HUES6 (cell line): ENCODE measurements around the gene GSTA2.

ENCODE experiments used
- H3K27ac ChIP-seq: 2 replicates; pipeline ENCODE4 v1.7.0; 2013; ENCODE audit warnings: low read depth, mild to moderate bottlenecking, low read length, inconsistent platforms
- H3K27me3 ChIP-seq: 2 replicates; pipeline ENCODE4 v1.6.1; 2013; ENCODE audit warnings: low read length; ENCODE audit not compliant: control insufficient read depth, insufficient read depth
- H3K36me3 ChIP-seq: 2 replicates; pipeline ENCODE4 v1.6.1; 2013; ENCODE audit warnings: low read length; ENCODE audit not compliant: control insufficient read depth, insufficient read depth
- H3K4me1 ChIP-seq: 2 replicates; pipeline ENCODE4 v1.6.1; 2013; ENCODE audit warnings: low read length; ENCODE audit not compliant: control insufficient read depth, insufficient read depth
- H3K4me3 ChIP-seq: 2 replicates; pipeline ENCODE4 v1.5.1; 2013; ENCODE audit warnings: low read depth, low read length
- H3K9ac ChIP-seq: one replicate; pipeline ENCODE4 v1.6.1; 2013; ENCODE audit warnings: mild to moderate bottlenecking, low read length
- H3K9me3 ChIP-seq: 2 replicates; pipeline ENCODE4 v1.6.1; 2013; ENCODE audit warnings: low read depth, low read length; ENCODE audit not compliant: control insufficient read depth, insufficient read depth

Gene GSTA2

GRCh38 chr6:52739134-52739533 is 24.1 kb downstream of the GSTA2 start:
- H3K4me1 ChIP-seq: peaks cover 12% of the 10 kb centered on the region
- no peaks in the 10 kb centered on the region for H3K27me3 ChIP-seq
- H3K36me3 ChIP-seq: no peaks in the 10 kb centered on the region
- H3K9ac ChIP-seq: no peak overlapping the region
- H3K4me3 ChIP-seq: no peak overlapping the region
- H3K27ac ChIP-seq: no peak overlapping the region
- peaks cover 11% of the 10 kb centered on the region for H3K9me3 ChIP-seq

GRCh38 chr6:52736145-52736544 is 27.1 kb downstream of the GSTA2 start:
- peaks cover 9% of the 10 kb centered on the region for H3K9me3 ChIP-seq
- peaks cover 22% of the 10 kb centered on the region for H3K4me1 ChIP-seq
- no peak overlapping the region for H3K4me3 ChIP-seq
- no peak overlapping the region for H3K27ac ChIP-seq
- no peaks in the 10 kb centered on the region for H3K36me3 ChIP-seq
- no peak overlapping the region for H3K9ac ChIP-seq
- no peaks in the 10 kb centered on the region for H3K27me3 ChIP-seq

- Histone ChIP-seq H3K4me1 (peaks cover 25% of the 10 kb centered on the region), H3K9ac (no peak overlapping the region), H3K4me3 (no peak overlapping the region), H3K9me3 (peaks cover 7% of the 10 kb centered on the region), H3K27ac (no peak overlapping the region), H3K36me3 (no peaks in the 10 kb centered on the region), H3K27me3 (no peaks in the 10 kb centered on the region)
Measured at GRCh38 chr6:52735071-52735470, 28.2 kb downstream of the GSTA2 start.

- 0 out of 2 replicates have a peak, but pooled peaks cover 2% of the 10 kb centered on the region for H3K9me3 ChIP-seq
- H3K27ac ChIP-seq: no peak overlapping the region
- H3K36me3 ChIP-seq: no peaks in the 10 kb centered on the region
- no peak overlapping the region for H3K4me3 ChIP-seq
- no peak overlapping the region for H3K9ac ChIP-seq
- H3K4me1 ChIP-seq: peaks cover 25% of the 10 kb centered on the region
- H3K27me3 ChIP-seq: no peaks in the 10 kb centered on the region
Measured at GRCh38 chr6:52734072-52734471, 29.2 kb downstream of the GSTA2 start.

GRCh38 chr6:52733172-52733571 is 30.1 kb downstream of the GSTA2 start:
- Histone ChIP-seq H3K9me3 (0 out of 2 replicates have a peak, but pooled peaks cover 2% of the 10 kb centered on the region), H3K27me3 (no peaks in the 10 kb centered on the region), H3K4me3 (no peak overlapping the region), H3K27ac (no peak overlapping the region), H3K9ac (no peak overlapping the region), H3K4me1 (peaks cover 25% of the 10 kb centered on the region), H3K36me3 (no peaks in the 10 kb centered on the region)

- peaks cover 24% of the 10 kb centered on the region for H3K4me1 ChIP-seq
- H3K4me3 ChIP-seq: peak overlapping the region; percentile 10; the same call in 1 of the 2 replicates
- H3K27ac ChIP-seq: no peak overlapping the region
- H3K9ac ChIP-seq: no peak overlapping the region
- H3K27me3 ChIP-seq: no peaks in the 10 kb centered on the region
- 0 out of 2 replicates have a peak, but pooled peaks cover 2% of the 10 kb centered on the region for H3K9me3 ChIP-seq
- no peaks in the 10 kb centered on the region for H3K36me3 ChIP-seq
Measured at GRCh38 chr6:52731719-52732118, 31.6 kb downstream of the GSTA2 start.

- Histone ChIP-seq H3K9ac (no peak overlapping the region), H3K9me3 (0 out of 2 replicates have a peak, but pooled peaks cover 2% of the 10 kb centered on the region), H3K27me3 (no peaks in the 10 kb centered on the region), H3K36me3 (no peaks in the 10 kb centered on the region), H3K4me3 (no peak overlapping the region), H3K27ac (no peak overlapping the region), H3K4me1 (peaks cover 16% of the 10 kb centered on the region)
Measured at GRCh38 chr6:52729576-52729975, 33.7 kb downstream of the GSTA2 start.

GRCh38 chr6:52728394-52728793 is 34.9 kb downstream of the GSTA2 start:
- Histone ChIP-seq H3K27me3 (no peaks in the 10 kb centered on the region), H3K4me1 (peaks cover 17% of the 10 kb centered on the region), H3K9me3 (no peaks in the 10 kb centered on the region), H3K36me3 (no peaks in the 10 kb centered on the region), H3K27ac (no peak overlapping the region), H3K9ac (no peak overlapping the region), H3K4me3 (no peak overlapping the region)

GRCh38 chr6:52727908-52728307 is 35.4 kb downstream of the GSTA2 start:
- Histone ChIP-seq H3K9me3 (no peaks in the 10 kb centered on the region), H3K4me1 (peaks cover 17% of the 10 kb centered on the region), H3K27ac (no peak overlapping the region), H3K4me3 (no peak overlapping the region), H3K36me3 (no peaks in the 10 kb centered on the region), H3K9ac (no peak overlapping the region), H3K27me3 (no peaks in the 10 kb centered on the region)

- no peaks in the 10 kb centered on the region for H3K36me3 ChIP-seq
- no peak overlapping the region for H3K9ac ChIP-seq
- no peak overlapping the region for H3K27ac ChIP-seq
- H3K27me3 ChIP-seq: no peaks in the 10 kb centered on the region
- H3K4me3 ChIP-seq: no peak overlapping the region
- H3K9me3 ChIP-seq: no peaks in the 10 kb centered on the region
- peaks cover 15% of the 10 kb centered on the region for H3K4me1 ChIP-seq
Measured at GRCh38 chr6:52726741-52727535, 36.3 kb downstream of the GSTA2 start.

GRCh38 chr6:52726193-52726542 is 37.1 kb downstream of the GSTA2 start:
- Histone ChIP-seq H3K27me3 (no peaks in the 10 kb centered on the region), H3K27ac (no peak overlapping the region), H3K4me3 (no peak overlapping the region), H3K9me3 (no peaks in the 10 kb centered on the region), H3K36me3 (no peaks in the 10 kb centered on the region), H3K4me1 (peaks cover 7% of the 10 kb centered on the region), H3K9ac (no peak overlapping the region)
